NCI-H526 treated with DMSO at 0.1 percent for 48 hours (cell line): ENCODE results near the gene AKR1A1.

Experiments used
- DNase-seq: peaks from one replicate; lab custom pipeline; 2025; lab: John Stamatoyannopoulos, UW

The AKR1A1 gene

GRCh38 chr1:45619149-45619921, 68.7 kb downstream of the AKR1A1 start:
- DNase-seq: no peak
